NT2/D1 (cell line): Measurements from ENCODE around the gene MAP3K8.

Source experiments
- SUZ12 ChIP-seq: IDR thresholded peaks from 2 replicates; pipeline ENCODE4 v1.6.1; 2011; ENCODE audit not compliant: insufficient read length, insufficient read depth; ENCODE audit errors: extremely low read depth
- YY1 ChIP-seq: IDR thresholded peaks from 2 replicates; pipeline ENCODE4 v1.6.1; 2011; ENCODE audit not compliant: insufficient read length, insufficient read depth
- ZNF274 ChIP-seq: IDR thresholded peaks from 2 replicates; pipeline ENCODE4 v1.6.1; 2011; ENCODE audit warnings: mild to moderate bottlenecking, low read depth, low read length

GRCh38 chr10:30462513-30462912 lies 28.5 kb downstream of the MAP3K8 start:
- no peak for TF ChIP-seq YY1
- no peak for TF ChIP-seq ZNF274
- TF ChIP-seq SUZ12: no peak
